SK-N-SH (cell line): ENCODE results near the gene RXYLT1. TPM values are rescaled to one million over a fixed set of nuclear protein-coding genes. Genes with fewer than 3 reads are reported as not detected.

Source experiments
- CTCF ChIA-PET: fragments of 300-600, 350-600 bp; formaldehyde crosslinking; extraction: SDS; loops from one replicate; lab custom pipeline; 2021; lab: Yijun Ruan, JAX
- POLR2A ChIA-PET: fragments of 350-600 bp; sonication (Branson Sonifier 250); formaldehyde crosslinking; extraction: SDS; loops from one replicate; lab custom pipeline; 2020; ENCODE audit warnings: antibody characterized with exemption, inconsistent platforms; lab: Yijun Ruan, JAX
- DNase-seq: peaks from one replicate; pipeline ENCODE4 v3.0.0; 2012
- H2AFZ ChIP-seq: fragments of 200-600 bp; sonication (generic); 2 replicates; pipeline ENCODE4 v1.8.1; 2016; ENCODE audit warnings: antibody characterized with exemption, mild to moderate bottlenecking, low read depth
- H3F3A ChIP-seq: fragments of 200-600 bp; sonication (generic); replicated peaks from 2 replicates; pipeline ENCODE3; 2016; ENCODE audit warnings: antibody characterized with exemption, mild to moderate bottlenecking; ENCODE audit not compliant: insufficient read depth
- H3K27ac ChIP-seq, 2 experiments: fragments of 200-500 bp in 1 of 2; fragments of 200-600 bp in 1 of 2; sonication (Bioruptor generic) in 1 of 2; sonication (generic), shearing (Covaris generic) in 1 of 2; 2 replicates each; pipeline versions ENCODE4 v1.5.1 to v1.6.1; 2014 to 2016; ENCODE audit warnings: low read depth in 2 of 2, inconsistent platforms in 1 of 2, low read length in 1 of 2, mild to moderate bottlenecking in 1 of 2, mixed read lengths in 1 of 2
- H3K27me3 ChIP-seq: fragments of 200-600 bp; sonication (generic), shearing (Covaris generic); 2 replicates; pipeline ENCODE4 v1.6.1; 2016; ENCODE audit warnings: mixed run types; ENCODE audit not compliant: insufficient read depth
- H3K36me3 ChIP-seq, 2 experiments: fragments of 200-500 bp in 1 of 2; fragments of 200-600 bp in 1 of 2; sonication (Bioruptor generic) in 1 of 2; sonication (generic) in 1 of 2; replicated peaks in 1 of 2; 2 replicates each; pipeline versions ENCODE3 to v1.5.1; 2014 to 2016; ENCODE audit warnings: low read length in 1 of 2, mild to moderate bottlenecking in 1 of 2; ENCODE audit not compliant: insufficient read depth in 2 of 2, control insufficient read depth in 1 of 2
- H3K4me1 ChIP-seq, 2 experiments: fragments of 200-500 bp in 1 of 2; fragments of 200-600 bp in 1 of 2; sonication (Bioruptor generic) in 1 of 2; sonication (generic), shearing (Covaris generic) in 1 of 2; 2 replicates each; pipeline versions ENCODE4 v1.5.1 to v1.6.1; 2014 to 2016; ENCODE audit warnings: low read depth in 1 of 2, low read length in 1 of 2, mixed run types in 1 of 2; ENCODE audit not compliant: insufficient read depth in 2 of 2, control insufficient read depth in 1 of 2
- H3K4me2 ChIP-seq: fragments of 200-600 bp; sonication (generic), shearing (Covaris generic); 2 replicates; pipeline ENCODE4 v1.6.1; 2017; ENCODE audit warnings: mixed run types
- H3K4me3 ChIP-seq, 2 experiments: fragments of 200-500 bp in 1 of 2; fragments of 200-600 bp in 1 of 2; sonication (Bioruptor generic) in 1 of 2; sonication (generic), shearing (Covaris generic) in 1 of 2; 2 replicates each; pipeline versions ENCODE4 v1.5.1 to v1.8.1; 2014 to 2016; ENCODE audit warnings: low read depth in 2 of 2, inconsistent platforms in 1 of 2, low read length in 1 of 2, mild to moderate bottlenecking in 1 of 2, mixed read lengths in 1 of 2, moderate library complexity in 1 of 2
- H3K79me2 ChIP-seq: fragments of 200-600 bp; sonication (generic); 2 replicates; pipeline ENCODE4 v1.8.1; 2017; ENCODE audit warnings: mild to moderate bottlenecking; ENCODE audit not compliant: insufficient read depth
- H3K9ac ChIP-seq: fragments of 200-600 bp; sonication (generic); 2 replicates; pipeline ENCODE4 v1.6.1; 2017; ENCODE audit warnings: mixed run types
- H3K9me2 ChIP-seq: fragments of 200-600 bp; sonication (generic); 2 replicates; pipeline ENCODE4 v1.6.1; 2017; ENCODE audit warnings: mixed run types
- H3K9me3 ChIP-seq: fragments of 200-600 bp; sonication (generic); 2 replicates; pipeline ENCODE4 v1.6.1; 2017; ENCODE audit warnings: mixed run types, mild to moderate bottlenecking, moderate library complexity
- H4K20me1 ChIP-seq: fragments of 200-600 bp; sonication (generic); 2 replicates; pipeline ENCODE4 v1.6.1; 2017; ENCODE audit warnings: mild to moderate bottlenecking, mixed run types; ENCODE audit not compliant: insufficient read depth
- CHD2 ChIP-seq: fragments of 150-350 bp; IDR thresholded peaks from 2 replicates; pipeline ENCODE4 v1.6.1; 2018; ENCODE audit warnings: low read length; ENCODE audit not compliant: partially characterized antibody
- CTCF ChIP-seq: fragments of 200-600 bp; sonication (generic); IDR thresholded peaks from 2 replicates; pipeline ENCODE4 v1.6.1; 2017; ENCODE audit warnings: antibody characterized with exemption, mild to moderate bottlenecking, moderate library complexity
- FOSL2 ChIP-seq: IDR thresholded peaks from 2 replicates; pipeline ENCODE4 v1.4.0; 2012; ENCODE audit warnings: low read depth, mild to moderate bottlenecking, moderate library complexity, borderline replicate concordance
- FOXJ3 ChIP-seq: sonication (generic); formaldehyde crosslinking; IDR thresholded peaks from 2 replicates; pipeline ENCODE4 v1.5.1; 2020; ENCODE audit warnings: mild to moderate bottlenecking, missing genetic modification reagents
- GATA2 ChIP-seq: sonication (generic); formaldehyde crosslinking; IDR thresholded peaks from 2 replicates; pipeline ENCODE4 v1.5.0; 2020; ENCODE audit warnings: mild to moderate bottlenecking, missing genetic modification reagents
- IRF3 ChIP-seq: fragments of 150-350 bp; IDR thresholded peaks from 2 replicates; pipeline ENCODE4 v1.6.1; 2016; ENCODE audit warnings: mild to moderate bottlenecking, low read depth, low read length
- MEF2A ChIP-seq: IDR thresholded peaks from 2 replicates; pipeline ENCODE4 v1.4.0; 2012; ENCODE audit warnings: low read depth, borderline replicate concordance
- MXI1 ChIP-seq: IDR thresholded peaks from 2 replicates; pipeline ENCODE4 v1.6.1; 2012; ENCODE audit warnings: mild to moderate bottlenecking, low read depth, low read length, improper control_type of control experiment
- PBX3 ChIP-seq: IDR thresholded peaks from 2 replicates; pipeline ENCODE4; 2012
- RCOR1 ChIP-seq: fragments of 150-350 bp; IDR thresholded peaks from 2 replicates; pipeline ENCODE4 v1.6.1; 2017; ENCODE audit warnings: antibody characterized with exemption, low read length
- REST ChIP-seq: IDR thresholded peaks from 2 replicates; pipeline ENCODE4 v1.6.1; 2012; ENCODE audit warnings: mild to moderate bottlenecking, low read depth, low read length, moderate library complexity
- SIN3A ChIP-seq: IDR thresholded peaks from 2 replicates; pipeline ENCODE4 v1.6.1; 2012; ENCODE audit warnings: low read depth, mild to moderate bottlenecking, low read length, moderate library complexity, borderline replicate concordance
- SMC3 ChIP-seq: IDR thresholded peaks from 2 replicates; pipeline ENCODE4 v1.6.1; 2012; ENCODE audit warnings: low read depth, low read length, improper control_type of control experiment
- TAF1 ChIP-seq: IDR thresholded peaks from 2 replicates; pipeline ENCODE4 v1.6.1; 2012; ENCODE audit warnings: low read depth, mild to moderate bottlenecking, low read length, moderate library complexity, borderline replicate concordance
- USF1 ChIP-seq: IDR thresholded peaks from 2 replicates; pipeline ENCODE4 v1.4.0; 2012; ENCODE audit warnings: low read depth, borderline replicate concordance
- YY1 ChIP-seq: IDR thresholded peaks from 2 replicates; pipeline ENCODE4 v1.4.0; 2012; ENCODE audit warnings: low read depth, mild to moderate bottlenecking
- WGBS: methylation state at CpG from one replicate; pipeline ENCODE4 v1.1.6; 2017; ENCODE audit warnings: low lambda C conversion rate; 5-methylcytosine and 5-hydroxymethylcytosine counted together
- polyA plus RNA-seq, 3 experiments: library from polyadenylated mRNA; depleted of rRNA; stranded (reverse); fragments of >200 nt; gene quantifications; 2 replicates each; pipeline ENCODE4 v1.2.3, GENCODE V29; 2012

Gene RXYLT1
- polyA plus RNA-seq, 1 of the 3 experiments (the other 2 are of a cell fraction) = 10.7 TPM

GRCh38 chr12:63747553-63747952 is 32.2 kb upstream of the RXYLT1 start:
- ChIA-PET CTCF (no interaction called here), POLR2A (no interaction called here)
- Histone ChIP-seq H2AFZ (no peak overlapping the region), H3K4me3 (no peak overlapping the region), H3K27ac (no peak overlapping the region), H3K9me3 (no peaks in the 10 kb centered on the region), H4K20me1 (no peaks in the 10 kb centered on the region), H3K4me1 (no peaks in the 10 kb centered on the region), H3K9ac (no peak overlapping the region), H3K27me3 (no peaks in the 10 kb centered on the region), H3K9me2 (no peaks in the 10 kb centered on the region), H3K79me2 (no peaks in the 10 kb centered on the region), H3K36me3 (no peaks in the 10 kb centered on the region), H3F3A (no peaks in the 10 kb centered on the region), H3K4me2 (no peak overlapping the region)
- TF ChIP-seq TAF1 (no peak), SMC3 (no peak), GATA2 (CRISPR knock-in tag) (no peak), MXI1 (no peak), CHD2 (no peak), PBX3 (no peak), YY1 (no peak), FOSL2 (no peak), RCOR1 (no peak), USF1 (no peak), SIN3A (no peak), CTCF (no peak), IRF3 (no peak), MEF2A (no peak), REST (no peak), FOXJ3 (no peak)
- DNase-seq = no peak
- WGBS = 79% methylated on average over 5 of the region's 5 CpGs
